DND-41 (cell line): ENCODE measurements around the gene CCDC89.

Experiments
- ATAC-seq: fragments of 200-7000 bp; cut with Tn5 transposase; 3 replicates; pipeline ENCODE4 v1.9.1; 2021; ENCODE audit warnings: low read depth; ENCODE audit not compliant: insufficient read depth
- DNase-seq: peaks from one replicate; pipeline ENCODE4 v3.0.0-alpha.2; 2020
- H2AFZ ChIP-seq: 2 replicates; pipeline ENCODE4 v1.6.0; 2012; ENCODE audit warnings: low read depth, low read length
- H3K27ac ChIP-seq: 2 replicates; pipeline ENCODE4 v1.5.1; 2012; ENCODE audit warnings: low read length, inconsistent platforms
- H3K27me3 ChIP-seq: fragments of 200-600 bp; sonication (generic); 2 replicates; pipeline ENCODE4 v1.6.0; 2012; ENCODE audit warnings: low read length, mild to moderate bottlenecking, inconsistent platforms; ENCODE audit not compliant: insufficient read depth, poor library complexity
- H3K36me3 ChIP-seq: 2 replicates; pipeline ENCODE4 v1.5.1; 2012; ENCODE audit warnings: low read length, inconsistent platforms; ENCODE audit not compliant: insufficient read depth
- H3K4me1 ChIP-seq: 2 replicates; pipeline ENCODE4 v1.5.1; 2012; ENCODE audit warnings: mild to moderate bottlenecking, low read length; ENCODE audit not compliant: insufficient read depth
- H3K4me2 ChIP-seq: 2 replicates; pipeline ENCODE4 v1.6.0; 2012; ENCODE audit warnings: mild to moderate bottlenecking, moderate library complexity, low read length, inconsistent platforms; ENCODE audit not compliant: insufficient read depth
- H3K4me3 ChIP-seq, 2 experiments: fragments of 200-600 bp in 1 of 2; shearing (Covaris generic) in 1 of 2; 2 replicates each; pipeline ENCODE4 v1.5.1; 2012 to 2016; ENCODE audit warnings: inconsistent platforms in 2 of 2, low read length in 2 of 2, mild to moderate bottlenecking in 2 of 2, low read depth in 1 of 2, moderate library complexity in 1 of 2
- H3K79me2 ChIP-seq: 2 replicates; pipeline ENCODE4 v1.6.0; 2012; ENCODE audit warnings: low read length, inconsistent platforms; ENCODE audit not compliant: insufficient read depth
- H3K9ac ChIP-seq: 2 replicates; pipeline ENCODE4 v1.6.0; 2012; ENCODE audit warnings: low read depth, mild to moderate bottlenecking, inconsistent platforms, low read length, moderate library complexity
- H3K9me3 ChIP-seq: 2 replicates; pipeline ENCODE4 v1.5.1; 2012; ENCODE audit warnings: low read length, moderate library complexity, mild to moderate bottlenecking, inconsistent platforms; ENCODE audit not compliant: insufficient read depth, severe bottlenecking
- H4K20me1 ChIP-seq: 2 replicates; pipeline ENCODE4 v1.6.0; 2012; ENCODE audit warnings: low read length; ENCODE audit not compliant: insufficient read depth
- CTCF ChIP-seq: IDR thresholded peaks from 2 replicates; pipeline ENCODE4 v1.5.1; 2012; ENCODE audit warnings: borderline replicate concordance, low read length, moderate library complexity, mild to moderate bottlenecking; ENCODE audit not compliant: poor library complexity, severe bottlenecking; ENCODE audit errors: extremely low read depth
- EZH2 ChIP-seq: IDR thresholded peaks from 3 replicates; pipeline ENCODE4 v1.6.1; 2012; ENCODE audit warnings: borderline replicate concordance, low read depth, mild to moderate bottlenecking, moderate library complexity, low read length, inconsistent platforms; ENCODE audit not compliant: severe bottlenecking

The CCDC89 gene

GRCh38 chr11:85699957-85700741, 14.2 kb upstream of the CCDC89 start:
- no peak for TF ChIP-seq EZH2
- no peak for TF ChIP-seq CTCF
- DNase-seq: no peak
- Histone ChIP-seq H3K36me3 (no peaks in the 10 kb centered on the region), H3K4me2 (no peak overlapping the region), H3K79me2 (no peaks in the 10 kb centered on the region), H4K20me1 (no peaks in the 10 kb centered on the region), H3K27me3 (peaks cover 30% of the 10 kb centered on the region), H3K27ac (no peak overlapping the region), H3K9me3 (no peaks in the 10 kb centered on the region), H3K9ac (no peak overlapping the region), H3K4me3 (no peak overlapping the region), H2AFZ (no peak overlapping the region), H3K4me1 (no peaks in the 10 kb centered on the region)
- ATAC-seq: no peak

DNA sequence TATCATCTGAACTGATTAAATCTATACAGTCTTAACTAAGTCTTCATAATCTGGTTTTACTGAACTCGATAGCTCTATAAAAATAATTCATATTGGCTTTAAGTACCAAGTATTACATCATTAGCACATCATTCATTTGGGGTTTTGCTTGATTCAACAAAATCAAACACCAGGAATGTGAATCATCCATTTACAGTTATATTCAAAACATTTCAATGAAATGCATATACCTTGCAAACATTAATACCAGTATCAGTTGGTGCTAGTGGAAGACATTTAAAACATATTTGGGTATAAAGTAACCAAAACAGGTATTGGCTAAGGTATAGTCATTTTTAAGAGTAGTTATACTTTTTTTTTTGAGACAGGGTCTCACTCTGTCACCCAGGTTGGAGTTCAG, 12.2 kb upstream of the CCDC89 start:
- no peaks in the 10 kb centered on the region for H3K36me3 ChIP-seq
- no peaks in the 10 kb centered on the region for H3K79me2 ChIP-seq
- H3K27me3 ChIP-seq: peaks cover 29% of the 10 kb centered on the region
- no peak for DNase-seq
- TF ChIP-seq EZH2 (no peak), CTCF (no peak)
- no peak for ATAC-seq
- H3K27ac ChIP-seq: no peak overlapping the region
- no peaks in the 10 kb centered on the region for H3K9me3 ChIP-seq
- H3K9ac ChIP-seq: no peak overlapping the region
- no peaks in the 10 kb centered on the region for H3K4me1 ChIP-seq
- no peaks in the 10 kb centered on the region for H4K20me1 ChIP-seq
- no peak overlapping the region for H3K4me3 ChIP-seq
- H3K4me2 ChIP-seq: no peak overlapping the region
- no peak overlapping the region for H2AFZ ChIP-seq

GRCh38 chr11:85697747-85698146, 11.8 kb upstream of the CCDC89 start:
- ATAC-seq: no peak
- H3K27me3 ChIP-seq: peaks cover 33% of the 10 kb centered on the region
- no peaks in the 10 kb centered on the region for H3K4me1 ChIP-seq
- H2AFZ ChIP-seq: no peak overlapping the region
- no peak overlapping the region for H3K4me3 ChIP-seq
- no peaks in the 10 kb centered on the region for H3K79me2 ChIP-seq
- TF ChIP-seq CTCF (no peak), EZH2 (no peak)
- no peak overlapping the region for H3K9ac ChIP-seq
- no peaks in the 10 kb centered on the region for H4K20me1 ChIP-seq
- no peak overlapping the region for H3K4me2 ChIP-seq
- no peak overlapping the region for H3K27ac ChIP-seq
- H3K36me3 ChIP-seq: no peaks in the 10 kb centered on the region
- H3K9me3 ChIP-seq: no peaks in the 10 kb centered on the region
- DNase-seq: no peak

- Histone ChIP-seq H3K9me3 (no peaks in the 10 kb centered on the region), H4K20me1 (no peaks in the 10 kb centered on the region; the same call in 1 of the 2 replicates), H3K4me1 (no peaks in the 10 kb centered on the region), H3K79me2 (no peaks in the 10 kb centered on the region), H3K4me3 (no peak overlapping the region), H3K4me2 (no peak overlapping the region), H3K27me3 (peaks cover 40% of the 10 kb centered on the region), H3K27ac (no peak overlapping the region), H3K9ac (no peak overlapping the region), H3K36me3 (no peaks in the 10 kb centered on the region), H2AFZ (no peak overlapping the region)
- DNase-seq: no peak
- TF ChIP-seq EZH2 (no peak), CTCF (no peak)
- ATAC-seq: no peak
Observed at GRCh38 chr11:85695546-85695945, 9.6 kb upstream of the CCDC89 start.
